HG03565 (cell line): ENCODE measurements around the gene TMEM18.

ENCODE experiments used
- ATAC-seq: cut with Tn5 transposase; IDR thresholded peaks from one replicate; pipeline ENCODE4 v1.9.1; 2021; ENCODE audit warnings: mild to moderate bottlenecking, moderate library complexity; ENCODE audit not compliant: unreplicated experiment

Gene TMEM18

DNA sequence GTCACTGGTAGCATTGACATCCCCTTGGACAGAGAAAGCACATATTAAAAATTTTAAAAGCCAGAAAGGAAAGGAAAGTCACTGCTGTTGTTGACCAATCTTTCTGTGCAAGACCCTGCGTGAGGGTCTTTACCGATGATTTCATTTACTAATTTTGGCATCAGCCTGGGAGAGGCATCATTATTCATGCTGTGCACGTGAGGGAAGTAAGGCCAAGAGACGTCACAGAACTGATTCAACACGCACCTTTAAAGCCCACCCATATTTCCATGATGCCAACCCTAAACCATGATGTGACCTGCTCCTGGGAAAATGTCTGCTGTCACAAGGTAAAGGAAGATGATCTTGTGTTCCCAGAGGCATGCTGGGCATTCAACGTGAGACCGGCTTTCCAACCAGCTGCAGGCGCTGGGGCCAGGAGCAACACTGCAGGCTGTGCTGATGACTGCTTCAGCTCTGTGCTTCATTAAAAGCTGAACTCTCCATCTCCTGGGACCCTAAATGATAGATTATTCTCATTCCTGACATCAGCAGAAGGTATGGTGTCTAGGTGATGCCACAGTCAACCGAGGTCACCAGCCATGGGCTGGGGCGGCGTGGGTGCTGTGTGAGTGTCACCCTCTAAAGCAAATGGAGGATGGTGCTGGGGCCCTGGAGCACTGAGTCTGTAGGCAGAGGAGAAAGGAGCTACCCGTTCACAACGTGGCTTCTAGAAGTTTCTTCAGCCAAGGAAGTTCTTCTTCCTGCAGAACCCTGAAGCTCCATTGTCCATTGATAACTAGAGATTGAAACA is 53.9 kb downstream of the TMEM18 start:
- ATAC-seq: no peak

DNA sequence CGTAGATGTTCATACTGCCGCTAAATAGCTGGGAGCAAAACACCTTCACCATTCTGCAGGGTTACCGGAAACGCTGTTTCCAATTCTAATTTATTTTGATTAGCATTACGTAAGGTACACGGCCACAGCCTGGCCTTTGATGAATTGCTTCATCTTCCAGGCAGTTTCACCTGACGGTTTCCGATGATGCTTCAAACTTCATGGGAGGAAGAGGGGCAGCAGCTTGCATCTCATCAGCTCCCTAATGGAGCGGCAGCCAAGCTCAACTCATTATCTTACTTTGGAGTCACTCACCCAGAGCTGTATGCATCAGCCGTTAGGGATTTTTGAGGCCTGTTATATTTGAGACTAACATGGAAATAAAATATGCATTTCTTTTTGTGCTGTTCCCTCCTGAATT is 54.8 kb downstream of the TMEM18 start:
- ATAC-seq: no peak

DNA sequence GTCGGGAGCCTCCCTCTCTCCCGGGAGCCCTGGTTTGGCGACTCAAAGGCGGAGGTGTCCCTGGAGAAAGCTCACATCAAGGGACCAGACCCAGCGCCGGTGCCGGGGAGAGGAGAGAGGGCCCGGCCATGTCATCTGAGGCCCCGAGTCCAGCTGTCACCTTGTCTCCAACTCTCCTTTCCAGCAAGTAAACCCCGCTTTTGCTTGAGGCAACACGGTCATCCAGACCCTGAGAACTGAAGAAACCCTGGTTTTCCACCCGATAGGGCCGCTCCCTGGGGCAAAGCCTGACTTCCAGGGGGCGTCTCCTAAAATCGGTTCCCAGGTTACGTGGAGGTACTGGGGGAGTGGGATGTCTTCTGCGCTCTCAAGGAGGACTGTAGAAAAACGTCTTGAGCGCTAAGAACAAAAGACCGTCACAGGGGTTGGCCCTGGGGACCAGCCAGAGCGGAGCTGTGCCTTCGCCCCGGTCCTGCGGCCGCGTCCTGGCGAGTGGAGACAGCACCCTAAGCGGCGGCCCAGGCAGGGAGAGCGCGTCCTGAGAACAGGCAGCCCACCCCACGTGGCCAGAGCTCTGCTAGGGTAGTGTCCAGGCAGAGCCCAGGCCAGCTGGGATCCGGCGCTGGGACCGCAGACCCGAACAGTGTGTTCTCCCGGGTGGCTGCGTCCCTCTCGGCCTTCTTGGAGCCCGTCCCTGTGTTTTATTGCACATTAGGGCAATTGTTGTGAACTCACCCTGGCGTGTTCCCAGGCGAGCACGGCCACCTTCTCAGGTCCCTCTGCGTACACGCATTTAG is 55.7 kb downstream of the TMEM18 start:
- no peak for ATAC-seq

DNA sequence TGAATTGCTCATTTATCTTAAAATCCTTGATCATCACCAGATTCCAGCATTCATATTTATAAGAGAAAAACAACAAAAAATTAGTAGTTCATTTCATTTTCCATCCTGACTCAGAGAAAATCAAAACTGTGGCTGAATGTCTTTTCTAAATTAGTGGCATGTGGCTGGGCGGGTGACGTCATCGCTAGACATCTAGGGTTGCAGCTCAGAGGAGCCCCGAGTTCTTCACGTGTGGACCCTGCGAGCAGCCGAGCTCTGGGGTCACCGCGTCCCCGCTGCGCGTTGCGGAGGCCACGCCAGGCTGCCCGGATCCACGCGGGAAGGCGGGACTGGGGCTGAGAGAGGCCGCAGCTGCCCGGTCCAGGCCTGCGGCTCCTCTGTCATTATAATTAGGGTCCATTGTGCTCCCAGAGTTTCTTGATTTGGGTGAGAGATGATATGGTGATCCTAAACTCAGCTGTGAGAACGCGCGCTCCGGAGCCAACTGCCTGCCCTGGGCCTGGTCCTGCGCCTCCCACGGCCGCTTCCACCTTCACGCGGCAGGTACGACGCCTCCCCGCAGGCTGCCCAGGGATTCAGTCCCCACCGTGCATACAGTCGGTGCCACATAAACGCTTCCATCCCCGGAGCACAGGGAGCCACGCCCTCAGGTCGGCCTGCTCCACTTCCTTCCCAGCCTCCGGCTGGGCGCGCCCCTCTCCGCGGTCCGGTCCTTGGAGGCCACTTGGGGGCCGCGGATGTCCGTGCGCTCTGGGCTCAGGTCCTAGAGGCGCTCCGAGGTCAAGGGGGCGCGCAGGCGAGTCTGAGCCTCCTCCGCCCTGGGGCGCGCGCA is 56.5 kb downstream of the TMEM18 start:
- no peak for ATAC-seq

DNA sequence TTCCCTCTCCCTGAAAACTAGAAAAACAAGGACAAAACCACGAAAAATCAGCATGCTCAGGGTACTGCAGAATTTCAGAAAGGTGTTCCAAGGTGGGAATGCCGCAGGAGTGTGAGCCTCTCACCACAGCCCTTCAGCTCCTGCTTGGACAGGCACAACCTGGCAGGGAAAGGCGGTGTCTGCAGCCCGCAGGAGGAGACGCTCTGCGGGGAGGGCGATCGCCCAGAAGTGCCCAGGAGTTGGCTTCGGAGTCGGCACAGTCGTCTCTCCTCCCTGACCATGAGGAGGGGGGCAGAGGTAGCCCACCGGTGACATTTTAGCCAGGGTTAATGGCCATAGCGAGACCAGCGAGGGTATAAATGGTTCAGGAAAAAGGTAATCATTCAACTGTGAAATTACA is 57.2 kb downstream of the TMEM18 start:
- no peak for ATAC-seq

DNA sequence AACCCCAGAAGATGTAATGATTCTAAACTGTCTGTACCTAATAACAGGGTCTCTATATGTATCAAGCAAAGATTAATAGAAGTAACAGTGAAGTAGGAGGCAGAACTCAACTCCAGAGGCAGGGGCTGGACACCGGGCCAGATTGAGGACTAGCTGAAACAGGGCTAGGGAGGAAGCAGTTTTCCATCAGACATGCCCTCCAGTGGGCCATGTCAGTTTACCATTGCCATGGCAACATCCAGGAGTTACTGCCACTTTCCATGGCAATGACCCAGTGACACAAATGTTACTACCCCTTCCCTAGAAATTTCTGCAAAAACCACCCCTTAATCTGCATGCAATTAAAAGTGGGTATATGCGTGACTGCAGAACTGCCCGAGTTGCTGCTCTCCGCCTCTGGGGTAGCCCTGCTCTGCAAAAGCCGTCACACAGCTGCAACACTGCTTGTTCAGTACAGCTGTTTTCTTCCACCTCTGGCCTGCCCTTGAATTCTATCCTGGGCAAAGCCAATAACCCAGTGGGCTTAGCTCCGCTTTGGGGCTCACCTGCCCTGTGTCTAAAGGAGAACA is 58.7 kb downstream of the TMEM18 start:
- no peak for ATAC-seq

DNA sequence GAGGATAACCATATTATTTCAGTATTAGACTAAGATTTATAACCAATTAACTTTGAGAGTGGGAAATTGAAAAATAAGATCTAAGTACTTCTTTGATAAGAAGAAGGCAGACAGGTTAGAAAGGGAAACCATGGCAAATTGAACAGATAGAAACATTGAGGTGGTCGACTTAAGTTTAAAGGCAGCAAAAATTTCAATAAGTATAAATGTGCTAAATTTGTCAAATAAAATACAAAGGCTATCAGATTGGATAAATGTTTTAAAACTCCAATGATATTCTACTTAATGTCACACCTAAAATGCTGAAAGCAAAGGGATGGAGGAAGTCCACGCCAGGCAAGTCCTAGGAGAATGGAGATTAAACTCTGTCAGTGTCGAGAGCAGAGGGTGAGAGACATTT is 59.2 kb downstream of the TMEM18 start:
- ATAC-seq: no peak
